Astrocyte of the spinal cord (primary cell): ENCODE results near the gene LMAN2.
A peak's percentile ranks its signal among the peaks of the same experiment; 100 is the strongest.
"Not testable (repeated sequence)": the region's sequence is repeated elsewhere in the genome, so short reads cannot be mapped to it uniquely, and the experiment has no call there.

Experiments used
- DNase-seq: peaks from one replicate; pipeline ENCODE4 v3.0.0; 2011; ENCODE audit warnings: low read depth, low spot score
- H3K4me3 ChIP-seq: 2 replicates; pipeline ENCODE4 v1.5.1; 2011; ENCODE audit warnings: low read depth, mild to moderate bottlenecking, low read length, moderate library complexity
- in situ Hi-C: cut with HindIII; loops from 2 replicates; pipeline ENCODE4 v1.10.0; 2017; ENCODE audit warnings: low sequenced_read_pairs
- TF ChIP-seq, protein P1 (sequence below): IDR thresholded peaks from 2 replicates; pipeline ENCODE4 v1.5.1; 2012; ENCODE audit warnings: low read depth, mild to moderate bottlenecking, low read length, inconsistent platforms

Gene LMAN2

DNA sequence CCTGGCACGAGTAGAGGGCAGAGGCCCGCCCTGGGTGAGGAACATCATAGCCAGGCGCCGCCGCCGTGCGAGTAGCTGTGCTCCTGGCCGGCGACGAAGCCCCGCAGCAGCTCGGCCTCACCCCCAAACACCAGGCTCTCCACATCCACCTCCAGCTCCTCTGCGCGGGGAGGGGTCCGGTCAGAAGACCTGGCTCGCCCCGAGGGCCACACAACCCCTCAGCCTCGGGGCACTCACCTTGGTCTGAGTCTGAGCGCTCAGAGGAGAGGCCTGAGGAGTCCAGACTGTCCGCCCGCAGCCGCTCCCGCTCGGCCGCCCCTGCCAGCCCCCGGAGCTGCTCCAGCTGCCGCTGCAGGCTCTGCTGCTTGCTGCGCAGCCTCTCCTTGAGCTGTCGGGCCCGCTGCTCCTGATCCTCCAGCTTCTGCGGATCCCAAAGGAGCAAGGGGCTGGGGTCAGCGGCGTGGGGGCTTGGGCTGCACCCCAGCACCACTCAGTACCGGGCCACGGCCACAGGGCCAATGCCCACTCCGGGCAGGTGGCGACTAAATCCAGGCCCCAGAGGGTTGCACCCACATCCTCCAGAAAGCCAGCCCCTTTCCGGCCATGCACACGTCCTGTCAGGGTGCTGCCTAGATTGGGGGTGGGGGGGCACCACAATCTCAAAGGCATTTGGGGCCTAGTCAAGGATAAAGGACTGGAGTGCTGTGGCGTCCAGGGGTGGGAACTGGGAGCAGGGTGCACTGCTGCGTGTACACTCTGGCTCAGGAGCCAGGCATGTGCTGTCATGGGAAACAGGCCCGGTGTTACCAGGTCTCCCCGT lies 43.7 kb downstream of the LMAN2 start:
- in situ Hi-C loops, result no loop called here
- no peak for DNase-seq

DNA sequence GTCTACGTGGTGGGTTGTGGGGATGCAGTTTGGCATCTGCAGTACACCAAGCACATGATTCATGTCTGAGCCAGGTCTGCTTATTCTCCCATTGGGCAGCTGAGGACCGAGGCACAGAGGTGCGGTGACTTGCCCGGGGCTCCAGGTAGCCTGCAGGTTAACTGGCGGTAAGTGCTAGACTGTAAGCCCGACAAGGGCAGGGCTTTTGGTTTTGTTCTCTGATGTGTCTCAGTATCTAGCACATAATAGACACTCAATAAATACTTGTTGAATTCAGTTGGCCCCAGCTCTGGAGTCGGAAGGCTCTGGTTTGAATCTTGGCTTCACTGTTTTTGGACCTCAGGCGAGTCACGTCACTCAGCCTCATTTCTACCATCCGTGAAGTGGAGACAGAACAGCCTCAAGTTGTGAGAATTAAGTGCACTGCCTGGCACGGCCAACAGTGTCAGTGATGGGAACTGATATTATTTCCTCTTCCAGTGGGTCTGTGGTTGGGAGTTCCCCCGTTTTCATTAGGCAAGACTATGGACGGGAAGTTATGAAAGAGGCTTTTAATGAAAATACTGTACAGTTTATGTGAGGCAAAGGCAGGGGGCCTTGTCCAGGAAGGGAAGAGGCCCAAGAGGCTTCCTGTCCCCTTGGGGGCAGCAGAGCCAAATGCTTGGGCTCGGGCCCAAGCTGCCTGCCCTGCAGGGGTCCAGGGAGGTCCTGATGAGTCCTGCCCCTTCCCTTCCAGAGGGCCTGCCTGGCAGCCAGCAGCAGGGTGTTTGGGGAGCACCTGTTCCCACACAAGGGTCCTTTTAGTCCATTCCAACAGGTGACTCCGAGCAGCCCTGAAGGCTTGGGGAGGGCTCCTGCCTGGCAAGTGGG lies 44.6 kb downstream of the LMAN2 start:
- no peak overlapping the region for H3K4me3 ChIP-seq
- TF ChIP-seq, protein P1, sequence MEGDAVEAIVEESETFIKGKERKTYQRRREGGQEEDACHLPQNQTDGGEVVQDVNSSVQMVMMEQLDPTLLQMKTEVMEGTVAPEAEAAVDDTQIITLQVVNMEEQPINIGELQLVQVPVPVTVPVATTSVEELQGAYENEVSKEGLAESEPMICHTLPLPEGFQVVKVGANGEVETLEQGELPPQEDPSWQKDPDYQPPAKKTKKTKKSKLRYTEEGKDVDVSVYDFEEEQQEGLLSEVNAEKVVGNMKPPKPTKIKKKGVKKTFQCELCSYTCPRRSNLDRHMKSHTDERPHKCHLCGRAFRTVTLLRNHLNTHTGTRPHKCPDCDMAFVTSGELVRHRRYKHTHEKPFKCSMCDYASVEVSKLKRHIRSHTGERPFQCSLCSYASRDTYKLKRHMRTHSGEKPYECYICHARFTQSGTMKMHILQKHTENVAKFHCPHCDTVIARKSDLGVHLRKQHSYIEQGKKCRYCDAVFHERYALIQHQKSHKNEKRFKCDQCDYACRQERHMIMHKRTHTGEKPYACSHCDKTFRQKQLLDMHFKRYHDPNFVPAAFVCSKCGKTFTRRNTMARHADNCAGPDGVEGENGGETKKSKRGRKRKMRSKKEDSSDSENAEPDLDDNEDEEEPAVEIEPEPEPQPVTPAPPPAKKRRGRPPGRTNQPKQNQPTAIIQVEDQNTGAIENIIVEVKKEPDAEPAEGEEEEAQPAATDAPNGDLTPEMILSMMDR, result no peak
- in situ Hi-C loops, result no loop called here
- DNase-seq, result no peak

More for the DNA sequence above, 43.7 kb downstream of the LMAN2 start:
- no peak overlapping the region for H3K4me3 ChIP-seq
- TF ChIP-seq, protein P1, result no peak

DNA sequence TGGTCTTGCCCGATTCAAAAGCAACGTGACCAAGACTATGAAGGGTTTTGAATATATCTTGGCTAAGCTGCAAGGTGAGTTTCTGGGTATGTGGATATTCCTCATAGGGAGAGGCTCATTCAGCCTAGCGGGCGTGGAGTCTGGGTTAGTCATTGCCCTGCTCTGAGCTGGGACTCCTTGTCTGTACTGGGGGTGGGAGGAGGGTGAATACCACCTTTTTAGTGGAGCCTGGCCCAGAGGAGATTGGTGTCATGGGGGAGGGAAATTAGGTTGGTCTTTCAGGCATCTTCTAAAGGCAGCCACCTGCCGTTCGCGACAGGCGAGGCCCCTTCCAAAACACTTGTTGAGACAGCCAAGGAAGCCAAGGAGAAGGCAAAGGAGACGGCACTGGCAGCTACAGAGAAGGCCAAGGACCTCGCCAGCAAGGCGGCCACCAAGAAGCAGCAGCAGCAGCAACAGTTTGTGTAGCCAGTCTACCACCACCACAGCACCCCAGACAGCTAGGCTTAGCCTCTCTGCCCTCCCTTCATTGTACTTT lies 45.3 kb downstream of the LMAN2 start:
- in situ Hi-C loops, H3K4me3 ChIP-seq: not testable (repeated sequence)

DNA sequence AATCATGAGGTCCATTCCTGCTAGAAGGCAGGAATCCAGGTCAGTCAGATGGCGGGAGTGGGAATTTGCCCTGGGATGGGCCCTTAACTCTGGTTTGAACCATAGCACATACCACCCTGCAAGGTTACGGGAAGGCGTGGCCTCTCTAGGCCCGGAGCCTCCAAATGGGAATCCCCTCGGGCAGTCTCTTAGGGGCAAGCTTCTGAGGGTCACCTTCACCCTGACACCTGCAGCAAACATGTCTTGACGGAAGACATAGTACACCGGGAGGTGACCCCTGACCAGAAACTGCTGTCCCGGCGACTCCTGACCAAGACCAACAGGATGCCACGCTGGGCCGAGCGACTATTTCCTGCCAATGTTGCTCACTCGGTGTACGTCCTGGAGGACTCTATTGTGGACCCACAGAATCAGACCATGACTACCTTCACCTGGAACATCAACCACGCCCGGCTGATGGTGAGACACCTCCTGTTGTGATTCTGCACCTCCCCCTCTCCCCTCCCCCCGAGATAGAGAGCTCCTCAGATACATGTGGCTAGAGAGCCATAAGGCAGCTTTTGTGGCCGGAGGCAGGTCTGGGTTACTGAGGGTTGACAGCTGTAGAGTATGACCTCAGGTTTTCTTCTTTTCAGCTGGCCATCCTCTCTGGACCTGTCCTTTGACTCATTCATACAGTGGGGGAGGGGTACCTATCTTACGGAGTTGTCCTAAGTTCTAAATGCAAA lies 46.9 kb downstream of the LMAN2 start:
- no peak for DNase-seq
- H3K4me3 ChIP-seq, result peak overlapping the region; percentile 88
- in situ Hi-C loops, result no loop called here
- TF ChIP-seq, protein P1, result no peak

More for the DNA sequence above, 45.3 kb downstream of the LMAN2 start:
- not testable (repeated sequence) for DNase-seq

DNA sequence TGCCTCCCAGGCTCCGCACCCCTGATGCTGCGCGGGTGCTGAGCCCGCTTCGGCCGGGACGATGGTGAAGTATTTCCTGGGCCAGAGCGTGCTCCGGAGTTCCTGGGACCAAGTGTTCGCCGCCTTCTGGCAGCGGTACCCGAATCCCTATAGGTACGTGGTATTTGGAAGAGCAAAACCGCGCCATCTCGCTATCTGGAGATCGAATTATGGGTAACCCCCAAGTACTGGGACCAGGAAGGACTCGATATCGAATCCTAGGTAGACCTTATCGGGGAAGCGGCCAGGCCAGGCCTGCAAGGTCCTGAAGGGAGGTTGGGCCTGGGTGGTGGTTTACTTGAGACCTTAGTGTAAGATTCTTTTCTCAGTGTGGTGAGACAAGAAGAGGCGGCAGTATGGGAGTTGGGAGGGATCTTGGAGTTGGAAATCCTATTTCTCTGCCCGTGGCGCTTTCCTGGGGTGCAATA lies 47.5 kb downstream of the LMAN2 start:
- in situ Hi-C loops, result no loop called here
- DNase-seq, result no peak
- TF ChIP-seq, protein P1, result no peak
- peak overlapping the region; percentile 88 for H3K4me3 ChIP-seq

DNA sequence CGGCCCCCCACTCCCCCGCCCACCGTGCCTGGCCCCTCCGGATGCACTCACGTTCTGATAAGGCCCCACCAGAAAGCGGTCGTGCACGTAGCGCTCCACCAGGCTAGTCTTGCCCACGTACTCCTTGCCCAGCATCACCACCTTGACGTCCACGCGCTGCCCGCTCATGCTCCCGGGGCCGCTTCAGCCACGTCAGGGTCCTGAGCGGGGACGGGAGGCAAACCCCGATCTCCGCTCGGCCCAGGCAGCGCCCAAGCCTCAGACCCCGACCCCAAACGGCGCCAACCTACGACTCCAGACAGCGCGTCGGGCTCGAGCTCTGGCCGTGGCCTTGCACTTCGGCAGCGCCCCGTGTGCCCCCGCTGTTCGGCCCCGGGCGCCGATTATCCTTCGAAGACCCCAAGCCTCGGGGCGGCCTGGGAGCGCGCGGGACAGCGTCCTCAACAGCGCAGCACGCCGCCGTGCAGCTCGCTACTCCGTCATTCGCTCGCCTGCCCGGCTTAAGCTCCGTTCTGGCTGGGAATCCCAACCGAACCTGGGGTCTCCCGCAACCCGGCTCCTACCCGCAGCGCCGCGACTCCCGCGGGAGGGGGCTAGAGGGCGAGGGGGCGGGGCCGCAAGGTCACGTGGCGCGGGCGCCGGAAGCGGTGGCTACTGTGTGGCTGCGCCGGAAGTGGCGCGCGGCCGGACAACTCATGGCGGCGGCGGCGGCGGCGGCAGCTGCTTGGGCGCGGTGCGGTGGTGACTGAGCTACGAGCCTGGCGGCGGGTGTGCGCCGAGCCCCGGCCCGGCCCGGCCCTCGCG lies 48.1 kb downstream of the LMAN2 start, which contains the start of the genes PRELID1 and RAB24:
PRELID1 (plus strand) TSS at position 679 of the 804 bp plus-strand sequence. CDS start 187 bp downstream, outside the sequence.
RAB24 (minus strand) TSS at position 599 of the 804 bp plus-strand sequence; CDS start at position 168, 431 bp downstream.
- DNase-seq, result peak; percentile 82
- in situ Hi-C loops, result no loop called here

More for the DNA sequence above, 48.1 kb downstream of the LMAN2 start, which contains the start of the genes PRELID1 and RAB24:
- TF ChIP-seq, protein P1, result peak; percentile 38
- peak within 1 kb of the TSS; percentile 88 for H3K4me3 ChIP-seq
